Neural progenitor cell (in vitro differentiated cells): ENCODE data around the gene DENND2A.

ENCODE experiments used
- EZH2 ChIP-seq: fragments of 200-600 bp; sonication (generic); IDR thresholded peaks from 2 replicates; pipeline ENCODE4 v1.6.1; 2017; ENCODE audit warnings: antibody characterized with exemption, mild to moderate bottlenecking, moderate library complexity
- EZH2phosphoT487 ChIP-seq: fragments of 200-600 bp; sonication (generic); IDR thresholded peaks from 2 replicates; pipeline ENCODE4 v1.6.1; 2017; ENCODE audit warnings: antibody characterized with exemption
- TF ChIP-seq, protein P1 (sequence below): fragments of 200-600 bp; sonication (generic); IDR thresholded peaks from 2 replicates; pipeline ENCODE4 v1.5.1; 2017; ENCODE audit warnings: antibody characterized with exemption, mild to moderate bottlenecking

DNA sequence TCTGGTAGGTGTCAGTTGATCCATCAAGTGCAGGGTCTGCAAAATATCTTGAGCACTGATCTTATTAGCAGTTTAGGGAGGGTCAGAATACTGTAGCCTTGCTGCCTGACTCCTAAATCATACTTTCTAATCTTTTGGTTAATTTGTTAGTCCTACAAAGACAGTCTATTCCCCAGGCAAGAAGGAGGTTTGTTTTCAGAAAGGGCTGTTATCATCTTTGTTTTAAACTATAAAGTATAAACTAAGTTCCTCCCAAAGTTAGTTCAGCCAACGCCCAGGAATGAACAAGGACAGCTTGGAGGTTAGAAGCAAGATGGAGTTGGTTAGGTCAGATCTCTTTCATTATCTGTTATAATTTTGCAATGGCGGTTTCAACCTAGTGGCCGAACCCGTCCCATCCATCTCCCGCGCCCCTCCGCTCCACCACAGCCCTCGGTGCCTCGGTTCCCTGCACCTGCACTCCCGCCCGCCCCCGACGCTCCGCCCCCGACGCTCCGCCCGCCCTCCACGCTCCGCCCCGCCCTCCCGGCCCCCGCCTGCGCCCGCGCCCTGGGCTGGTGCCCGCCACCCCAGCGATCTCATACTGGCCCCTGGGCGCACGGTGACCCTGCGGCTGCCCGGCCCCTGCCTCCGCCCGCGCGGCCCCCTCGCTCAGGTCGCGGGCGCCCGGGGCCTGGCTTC, 31.9 kb upstream of the DENND2A start, which contains the start of gene ADCK2:
- TF ChIP-seq, protein P1, sequence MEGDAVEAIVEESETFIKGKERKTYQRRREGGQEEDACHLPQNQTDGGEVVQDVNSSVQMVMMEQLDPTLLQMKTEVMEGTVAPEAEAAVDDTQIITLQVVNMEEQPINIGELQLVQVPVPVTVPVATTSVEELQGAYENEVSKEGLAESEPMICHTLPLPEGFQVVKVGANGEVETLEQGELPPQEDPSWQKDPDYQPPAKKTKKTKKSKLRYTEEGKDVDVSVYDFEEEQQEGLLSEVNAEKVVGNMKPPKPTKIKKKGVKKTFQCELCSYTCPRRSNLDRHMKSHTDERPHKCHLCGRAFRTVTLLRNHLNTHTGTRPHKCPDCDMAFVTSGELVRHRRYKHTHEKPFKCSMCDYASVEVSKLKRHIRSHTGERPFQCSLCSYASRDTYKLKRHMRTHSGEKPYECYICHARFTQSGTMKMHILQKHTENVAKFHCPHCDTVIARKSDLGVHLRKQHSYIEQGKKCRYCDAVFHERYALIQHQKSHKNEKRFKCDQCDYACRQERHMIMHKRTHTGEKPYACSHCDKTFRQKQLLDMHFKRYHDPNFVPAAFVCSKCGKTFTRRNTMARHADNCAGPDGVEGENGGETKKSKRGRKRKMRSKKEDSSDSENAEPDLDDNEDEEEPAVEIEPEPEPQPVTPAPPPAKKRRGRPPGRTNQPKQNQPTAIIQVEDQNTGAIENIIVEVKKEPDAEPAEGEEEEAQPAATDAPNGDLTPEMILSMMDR, result peak; percentile 5
- TF ChIP-seq EZH2 (no peak), EZH2phosphoT487 (no peak)
